HG03108 (cell line): ENCODE results near the gene RNU11.
"Not testable (repeated sequence)": the region's sequence is repeated elsewhere in the genome, so short reads cannot be mapped to it uniquely, and the experiment has no call there.

Experiments
- ATAC-seq: cut with Tn5 transposase; IDR thresholded peaks from one replicate; pipeline ENCODE4 v1.9.1; 2021; ENCODE audit warnings: moderate library complexity; ENCODE audit not compliant: unreplicated experiment

RNU11 gene

GRCh38 chr1:28648474-28649198 is at the start of gene RNU11:
TSS of gene RNU11 (plus strand) at chr1:28648600.
- peak; percentile 66 for ATAC-seq

- ATAC-seq: no peak
These were observed 46.7 kb upstream of the RNU11 start for GRCh38 chr1:28601696-28602095.

GRCh38 chr1:28602536-28603439 is 45.6 kb upstream of the RNU11 start:
- no peak for ATAC-seq

- no peak for ATAC-seq
These were observed 44.0 kb upstream of the RNU11 start for GRCh38 chr1:28604411-28604810.

- no peak for ATAC-seq
These were observed 43.4 kb upstream of the RNU11 start for GRCh38 chr1:28604962-28605361.

GRCh38 chr1:28606771-28607170 is 41.6 kb upstream of the RNU11 start:
- no peak for ATAC-seq

- no peak for ATAC-seq
These were observed 35.2 kb upstream of the RNU11 start for GRCh38 chr1:28613175-28613574.

GRCh38 chr1:28631713-28632112 is 16.7 kb upstream of the RNU11 start:
- ATAC-seq: no peak

- no peak for ATAC-seq
These were observed 15.8 kb upstream of the RNU11 start for GRCh38 chr1:28632560-28632959.

- ATAC-seq: no peak
These were observed 7.6 kb upstream of the RNU11 start for GRCh38 chr1:28640766-28641165.

GRCh38 chr1:28642056-28642846 is 6.1 kb upstream of the RNU11 start:
- ATAC-seq: peak; percentile 4

- peak; percentile 69 for ATAC-seq
These were observed 5.4 kb upstream of the RNU11 start, which contains the start of gene TAF12 for GRCh38 chr1:28642847-28643635. TSS of gene TAF12 (minus strand) at chr1:28643067. CDS start at chr1:28622081, 20,986 bp downstream.

GRCh38 chr1:28644494-28644893 is 3.9 kb upstream of the RNU11 start:
- ATAC-seq: no peak

GRCh38 chr1:28645406-28645805 is 3.0 kb upstream of the RNU11 start:
- not testable (repeated sequence) for ATAC-seq

GRCh38 chr1:28646040-28646439 is 2.4 kb upstream of the RNU11 start:
- no peak for ATAC-seq

GRCh38 chr1:28648008-28648473 is 359 bp upstream of the RNU11 start:
- ATAC-seq: peak; percentile 70

GRCh38 chr1:28653063-28653462 is 4.7 kb downstream of the RNU11 start:
- not testable (repeated sequence) for ATAC-seq

GRCh38 chr1:28653870-28654269 is 5.5 kb downstream of the RNU11 start:
- ATAC-seq: not testable (repeated sequence)

GRCh38 chr1:28655448-28656311 is 7.3 kb downstream of the RNU11 start:
- ATAC-seq: not testable (repeated sequence)
